Measurements from ENCODE around the gene GASK1A. TPM values are rescaled to one million over a fixed set of nuclear protein-coding genes. Genes with fewer than 3 reads are reported as not detected.

Gene GASK1A
- total and polyA plus RNA-seq, 2 experiments from 2014 or later: 2.6 to 11.1 TPM

GRCh38 chr3:43071313-43071893, 92.3 kb downstream of the GASK1A start:
- peak; percentile 74 for DNase-seq (ENCODE audit: low spot score)
- peak; percentile 88 for ATAC-seq

More at GRCh38 chr3:43071313-43071893, 92.3 kb downstream of the GASK1A start:
- Histone ChIP-seq H3K27ac (ENCODE audit: low read depth) (no peak overlapping the region), H3K4me1 (ENCODE audit: insufficient read depth) (no peaks in the 10 kb centered on the region), H3K4me2 (no peak overlapping the region), H3K36me3 (ENCODE audit: insufficient read depth) (no peaks in the 10 kb centered on the region), H4K20me1 (replicated peaks; ENCODE audit: insufficient read depth) (no peaks in the 10 kb centered on the region), H3K9me2 (ENCODE audit: insufficient read depth) (no peaks in the 10 kb centered on the region; the same call in 1 of the 2 replicates), H3K27me3 (ENCODE audit: insufficient read depth) (no peaks in the 10 kb centered on the region), H3F3A (replicated peaks; ENCODE audit: low read depth) (no peaks in the 10 kb centered on the region), H3K4me3 (no peak overlapping the region), H2AFZ (no peak overlapping the region), H3K79me2 (replicated peaks; ENCODE audit: insufficient read depth) (no peaks in the 10 kb centered on the region)
- TF ChIP-seq EZH2 (IDR thresholded peaks at IDR 0.05; ENCODE audit: low read depth, unreplicated experiment) (no peak), ETS1 (IDR thresholded peaks at IDR 0.05) (no peak), ZNF462 (CRISPR knock-in tag; IDR thresholded peaks at IDR 0.05) (no peak), JUNB (IDR thresholded peaks at IDR 0.05; ENCODE audit: unreplicated experiment) (no peak), CREB1 (CRISPR knock-in tag; IDR thresholded peaks at IDR 0.05; ENCODE audit: low read depth) (no peak), CTCF (conservative IDR thresholded peaks at IDR 0.05; ENCODE audit: low read depth in 2 of 2) (peak; percentile 83 to 85), POLR2AphosphoS5 (IDR thresholded peaks at IDR 0.05; ENCODE audit: low read depth) (no peak)
- Mint-ChIP-seq H3K27ac (no peak overlapping the region), H3K4me3 (no peak overlapping the region), H3K27me3 (ENCODE audit: insufficient read depth, low read depth, poor library complexity) (peaks cover 4% of the 10 kb centered on the region), H3K9me3 (peaks cover 5% of the 10 kb centered on the region; the same call in 2 of the 3 replicates), H3K36me3 (ENCODE audit: low read depth) (no peaks in the 10 kb centered on the region; the same call in 2 of the 3 replicates), H3K4me1 (no peaks in the 10 kb centered on the region)

Measured in GM23338 (cell line).